NCI-H748 (cell line): ENCODE results near the gene ATP5ME.
"Not testable (repeated sequence)": the region's sequence is repeated elsewhere in the genome, so short reads cannot be mapped to it uniquely, and the experiment has no call there.

Experiments used
- DNase-seq: peaks from one replicate; lab custom pipeline; 2025; ENCODE audit not compliant: unreplicated experiment; lab: John Stamatoyannopoulos, UW

Gene ATP5ME

DNA sequence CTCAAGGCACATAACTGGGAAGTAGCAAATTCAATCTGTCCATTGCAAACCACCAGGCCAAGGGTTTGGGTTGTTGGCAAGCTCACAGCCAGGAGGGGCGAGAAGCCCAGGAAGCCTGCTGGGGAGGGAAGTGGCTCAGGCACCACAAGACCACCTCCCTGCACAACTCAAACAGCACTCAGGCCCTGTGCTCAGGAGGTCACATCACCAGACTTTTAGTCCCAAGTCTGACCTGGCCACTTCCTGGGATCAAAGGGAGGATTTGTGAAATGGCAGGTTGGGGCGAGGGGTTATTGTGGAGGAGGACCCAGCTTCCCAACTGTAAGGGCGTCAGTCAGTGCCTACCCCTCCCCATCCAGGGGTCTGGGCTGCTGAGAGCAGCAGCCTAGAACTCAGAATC lies 2.3 kb downstream of the ATP5ME start:
- no peak for DNase-seq

DNA sequence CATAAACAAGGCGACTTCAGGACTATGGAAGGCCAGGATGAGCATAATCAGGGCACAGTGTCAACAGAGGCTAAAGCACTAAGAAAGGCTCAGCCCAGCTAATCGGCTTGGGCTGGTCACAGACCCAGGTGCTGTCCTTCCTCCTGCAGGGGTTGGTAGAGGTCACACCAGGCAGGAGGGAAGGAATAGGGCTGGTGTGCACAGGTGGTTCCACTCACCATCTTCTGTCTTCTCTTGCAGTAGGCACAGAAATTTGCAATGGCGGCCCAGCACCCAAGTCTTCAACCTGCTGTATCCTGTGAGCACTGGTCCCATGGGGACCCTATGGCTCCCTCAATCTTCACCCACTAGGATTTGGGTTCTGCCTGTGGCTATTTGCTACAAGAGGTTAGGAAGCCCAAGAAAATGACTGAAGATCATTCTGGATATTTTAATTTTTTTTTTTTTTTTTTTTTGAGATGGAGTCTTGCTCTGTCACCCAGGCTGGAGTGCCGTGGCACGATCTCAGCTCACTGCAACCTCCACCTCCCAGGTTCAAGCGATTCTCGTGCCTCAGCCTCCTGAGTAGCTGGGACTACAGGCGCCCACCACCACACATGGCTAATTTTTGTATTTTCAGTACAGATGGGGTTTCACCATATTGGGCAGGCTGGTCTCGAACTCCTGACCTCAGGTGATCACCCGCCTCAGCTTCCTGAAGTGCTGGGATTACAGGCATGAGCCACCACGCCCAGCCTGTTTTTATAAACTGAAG lies 4.1 kb downstream of the ATP5ME start:
- DNase-seq: not testable (repeated sequence)

DNA sequence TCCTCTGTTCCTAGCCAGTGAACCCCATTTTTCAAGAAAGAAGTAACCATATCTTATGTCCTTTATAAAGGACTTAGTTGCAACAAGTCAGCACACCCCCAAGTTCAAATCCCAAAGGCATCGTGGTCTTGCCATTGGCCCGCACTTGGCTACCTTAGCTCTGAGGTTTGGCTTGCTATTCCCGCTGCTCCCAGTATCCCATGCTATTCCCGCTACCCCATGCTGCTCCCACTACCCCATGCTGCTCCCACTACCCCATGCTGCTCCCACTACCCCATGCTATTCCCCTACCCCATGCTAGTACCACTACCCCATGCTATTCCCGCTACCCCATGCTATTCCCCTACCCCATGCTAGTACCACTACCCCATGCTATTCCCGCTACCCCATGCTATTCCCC lies 5.9 kb downstream of the ATP5ME start:
- DNase-seq: not testable (repeated sequence)

DNA sequence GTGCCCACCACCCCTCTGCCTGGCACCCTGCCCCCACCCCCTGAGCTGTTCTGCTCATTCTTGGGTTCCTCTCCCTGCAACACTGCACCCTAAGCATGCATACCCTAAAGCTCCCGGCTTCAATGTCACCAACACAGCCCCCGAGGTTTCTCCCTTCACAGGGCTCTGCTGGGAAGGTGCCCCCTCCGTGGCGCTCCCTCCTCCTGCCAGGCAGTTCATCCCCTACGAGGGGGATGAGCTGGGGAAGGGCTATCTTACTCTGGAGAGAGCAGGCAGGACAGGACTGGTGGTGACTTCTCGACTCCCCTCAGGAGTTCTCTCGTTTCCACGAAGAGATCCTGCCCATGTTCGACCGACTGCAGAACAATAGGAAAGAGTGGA lies 6.5 kb downstream of the ATP5ME start:
- DNase-seq: no peak

- no peak for DNase-seq
Measured at GRCh38 chr4:666822-667544, 7.1 kb downstream of the ATP5ME start.

GRCh38 chr4:666436-666810 lies 7.7 kb downstream of the ATP5ME start:
- no peak for DNase-seq

DNA sequence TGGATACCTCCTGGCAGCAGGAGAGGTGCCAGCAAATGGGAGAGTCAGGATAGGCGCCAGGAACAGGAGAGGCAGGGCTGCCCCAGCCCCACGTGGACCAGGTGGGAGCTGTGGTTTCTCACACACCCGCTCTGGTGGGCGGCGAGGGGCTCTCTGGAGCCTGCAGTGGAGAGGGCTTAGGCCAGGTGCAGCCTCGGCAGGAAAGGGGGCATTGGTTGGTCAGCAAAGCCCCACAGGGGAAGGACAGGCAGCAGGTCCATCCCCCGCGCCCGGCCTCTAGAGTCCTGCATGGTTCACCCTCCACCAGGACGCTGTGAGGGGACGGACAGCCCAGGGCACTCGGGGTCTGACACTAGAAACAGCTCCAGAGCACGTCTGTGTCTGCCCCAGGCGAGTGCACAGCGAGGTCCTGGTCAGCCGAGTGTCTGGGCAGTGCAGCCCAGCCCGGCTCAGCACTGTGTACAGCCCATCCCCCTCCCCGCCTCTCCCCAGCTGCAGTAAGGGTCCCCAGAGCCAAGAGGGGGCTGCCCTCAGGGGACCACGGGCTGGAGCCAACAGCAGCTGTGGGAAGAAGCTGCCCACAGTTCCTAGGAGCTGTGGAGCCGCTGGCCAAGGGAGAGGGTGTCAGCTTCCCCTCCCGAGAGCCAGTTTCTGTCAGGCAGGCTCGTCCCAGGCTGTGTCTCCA lies 8.2 kb downstream of the ATP5ME start:
- no peak for DNase-seq

DNA sequence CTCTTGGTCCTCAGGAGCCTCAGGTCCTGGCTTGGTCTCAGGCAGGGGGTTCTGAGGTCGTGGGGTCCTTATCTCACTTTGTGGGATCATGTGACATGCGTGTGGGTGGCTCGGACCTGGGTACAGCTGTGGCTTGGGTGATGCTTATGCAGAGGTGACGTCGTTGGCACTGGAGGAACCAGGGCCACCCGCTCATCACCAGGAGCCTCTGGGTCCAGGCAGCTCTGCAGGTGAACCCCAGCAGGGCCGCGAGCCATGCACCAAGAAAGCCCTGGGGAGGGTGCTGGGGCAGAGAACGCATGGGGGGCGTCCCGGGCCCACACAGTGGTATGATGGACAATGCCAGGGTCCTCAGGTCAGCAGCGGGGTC lies 8.7 kb downstream of the ATP5ME start:
- DNase-seq: no peak

- DNase-seq: no peak
Measured at GRCh38 chr4:664713-665231, 9.3 kb downstream of the ATP5ME start.

DNA sequence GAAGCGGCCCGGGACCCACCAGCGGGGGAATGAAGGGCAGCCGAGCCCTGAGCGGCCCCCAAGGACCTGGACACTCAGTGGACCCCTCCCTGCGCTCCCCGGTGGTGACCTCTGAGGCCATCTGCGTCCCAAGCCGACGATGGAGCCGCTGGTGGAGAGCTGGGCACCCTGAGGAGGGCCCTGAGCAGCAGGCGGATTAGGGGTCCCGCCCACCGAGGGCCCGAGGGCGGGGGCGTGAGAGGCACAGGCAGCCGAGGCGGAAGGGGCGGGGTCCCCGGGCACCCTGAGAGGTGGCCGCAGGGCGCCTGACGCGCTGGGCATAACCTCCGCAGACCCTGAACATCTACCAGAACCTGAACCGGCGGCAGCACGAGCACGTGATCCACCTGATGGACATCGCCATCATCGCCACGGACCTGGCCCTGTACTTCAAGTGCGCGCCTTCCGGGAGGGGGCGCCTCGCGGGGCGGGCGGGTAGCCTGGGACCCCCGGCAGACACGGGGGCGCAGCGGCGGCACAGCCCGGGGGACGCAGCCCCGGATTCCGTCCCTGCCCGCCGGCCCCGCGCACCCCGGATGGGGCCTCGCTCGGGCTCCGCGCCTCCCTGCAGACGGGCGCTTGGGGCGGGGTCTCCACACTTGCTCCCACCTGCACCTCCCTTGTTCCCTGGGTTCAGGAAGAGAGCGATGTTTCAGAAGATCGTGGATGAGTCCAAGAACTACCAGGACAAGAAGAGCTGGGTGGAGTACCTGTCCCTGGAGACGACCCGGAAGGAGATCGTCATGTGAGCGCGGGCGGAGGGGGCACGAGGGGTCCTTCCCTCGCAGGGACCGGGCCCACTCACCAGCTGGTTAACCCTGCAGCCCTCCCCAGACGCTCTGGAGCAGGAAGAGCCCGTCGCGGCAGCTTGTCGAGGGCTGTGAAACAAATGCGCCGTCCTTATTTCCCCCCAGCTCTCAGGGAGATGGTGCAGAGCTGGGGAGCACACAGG lies 10.3 kb downstream of the ATP5ME start:
- DNase-seq: peak; percentile 53

DNA sequence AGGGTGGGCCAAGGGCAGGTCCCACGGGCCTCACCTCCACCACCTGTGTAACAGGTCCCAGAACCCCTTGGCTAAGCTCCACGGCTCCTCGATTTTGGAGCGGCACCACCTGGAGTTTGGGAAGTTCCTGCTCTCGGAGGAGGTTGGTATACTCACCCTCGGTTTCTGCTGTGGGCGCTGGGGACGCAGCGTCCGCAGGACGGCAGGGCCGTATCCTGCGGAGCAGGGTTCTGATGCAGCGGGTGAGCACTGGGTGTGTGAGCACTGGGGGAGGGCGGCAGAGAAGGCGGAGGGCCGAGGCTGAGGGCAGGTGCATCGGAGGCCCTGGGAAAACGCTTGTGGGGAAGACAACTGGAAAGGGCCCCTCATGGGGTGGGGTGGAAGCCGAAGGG lies 11.0 kb downstream of the ATP5ME start:
- DNase-seq: no peak

GRCh38 chr4:661881-662761 lies 12.0 kb downstream of the ATP5ME start:
- DNase-seq: no peak

DNA sequence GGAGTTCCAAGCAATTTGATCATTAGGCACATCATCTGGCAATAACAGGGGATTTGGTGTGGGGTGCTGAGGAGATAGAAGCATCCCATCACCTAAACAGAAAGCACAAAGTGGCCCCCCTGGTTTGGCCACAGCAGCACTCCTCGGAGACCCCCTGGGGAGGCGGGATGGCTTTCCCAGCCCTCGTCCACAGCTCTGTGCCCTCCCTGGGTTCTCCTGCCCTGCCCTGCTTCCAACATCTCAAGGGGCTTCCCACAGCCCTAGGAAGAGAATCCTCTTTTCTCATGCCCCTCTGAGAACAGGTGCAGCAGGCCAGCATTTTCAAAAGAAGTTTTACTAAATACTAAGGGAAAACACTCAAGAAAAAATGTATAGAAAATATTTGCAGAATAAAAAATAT lies 12.8 kb downstream of the ATP5ME start:
- DNase-seq: no peak

DNA sequence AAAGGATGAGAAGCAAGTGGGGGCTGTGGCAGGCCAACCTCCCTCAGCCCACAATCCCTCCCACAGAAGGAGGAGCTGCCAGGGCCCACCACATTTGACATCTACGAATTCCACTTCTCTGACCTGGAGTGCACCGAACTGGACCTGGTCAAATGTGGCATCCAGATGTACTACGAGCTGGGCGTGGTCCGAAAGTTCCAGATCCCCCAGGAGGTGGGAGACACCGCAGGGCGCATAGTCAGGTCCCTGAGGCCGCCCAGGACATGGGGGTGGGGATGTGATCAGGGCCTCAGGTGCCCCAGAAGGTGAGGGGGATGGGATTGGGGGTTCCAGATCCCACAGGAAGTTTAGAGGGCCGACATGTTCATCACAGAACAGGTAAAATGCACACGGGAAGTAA lies 13.7 kb downstream of the ATP5ME start:
- no peak for DNase-seq

- no peak for DNase-seq
Measured at GRCh38 chr4:659851-660250, 14.2 kb downstream of the ATP5ME start.

- DNase-seq: no peak
Measured at GRCh38 chr4:658681-659667, 15.1 kb downstream of the ATP5ME start.

DNA sequence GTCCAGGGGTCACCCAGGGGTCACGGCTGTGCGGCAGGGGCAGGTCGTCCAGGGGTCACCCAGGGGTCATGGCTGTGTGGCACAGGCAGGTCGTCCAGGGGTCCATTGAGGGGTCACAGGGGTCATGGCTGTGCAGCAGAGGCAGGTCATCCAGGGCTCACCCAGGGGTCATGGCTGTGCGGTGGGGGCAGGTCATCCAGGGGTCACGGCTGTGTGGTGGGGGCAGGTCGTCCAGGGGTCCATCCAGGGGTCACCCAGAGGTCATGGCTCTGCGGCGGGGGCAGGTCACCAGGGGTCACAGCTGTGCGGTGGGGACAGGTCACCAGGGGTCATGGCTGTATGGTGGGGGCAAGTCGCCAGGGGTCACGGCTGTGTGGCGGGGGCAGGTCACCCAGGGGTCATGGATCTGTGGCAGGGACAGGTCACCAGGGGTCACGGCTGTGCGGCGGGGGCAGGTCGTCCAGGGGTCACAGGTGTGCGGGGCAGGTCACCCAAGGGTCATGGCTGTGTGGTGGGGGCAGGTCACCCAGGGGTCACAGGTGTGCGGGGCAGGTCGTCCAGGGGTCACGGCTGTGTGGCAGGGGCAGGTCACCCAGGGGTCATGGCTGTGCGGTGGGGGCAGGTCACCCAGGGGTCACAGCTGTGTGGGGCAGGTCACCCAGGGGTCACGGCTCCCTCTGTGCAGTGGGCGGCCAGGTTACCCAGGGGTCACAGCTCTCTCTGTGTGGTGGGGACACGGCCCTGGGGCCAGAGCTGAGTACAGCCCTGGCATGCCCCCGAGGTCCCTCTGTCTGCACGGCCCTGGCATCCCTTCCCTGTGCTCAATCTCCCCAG lies 16.0 kb downstream of the ATP5ME start:
- DNase-seq: no peak

DNA sequence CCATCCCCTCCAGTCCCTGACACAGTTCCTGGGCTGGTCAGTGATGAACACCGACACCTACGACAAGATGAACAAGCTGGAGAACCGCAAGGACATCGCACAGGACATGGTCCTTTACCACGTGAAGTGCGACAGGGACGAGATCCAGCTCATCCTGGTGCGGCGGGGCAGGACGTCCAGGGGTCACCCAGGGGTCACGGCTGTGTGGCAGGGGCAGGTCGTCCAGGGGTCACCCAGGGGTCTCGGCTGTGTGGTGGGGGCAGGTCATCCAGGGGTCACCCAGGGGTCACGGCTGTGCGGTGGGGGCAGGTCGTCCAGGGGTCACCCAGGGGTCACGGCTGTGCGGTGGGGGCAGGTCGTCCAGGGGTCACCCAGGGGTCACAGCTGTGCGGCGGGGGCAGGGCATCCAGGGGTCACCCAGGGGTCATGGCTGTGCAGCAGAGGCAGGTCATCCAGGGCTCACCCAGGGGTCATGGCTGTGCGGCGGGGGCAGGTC lies 16.7 kb downstream of the ATP5ME start:
- DNase-seq: no peak
